Stimulated activated CD4-positive, alpha-beta T cell treated with anti-CD3 and anti-CD28 coated beads, TNF-alpha, amount 100 ng/mL, for 24 hours (primary cell): ENCODE results near the gene ENO2.

Experiments used
- DNase-seq, 3 experiments: peaks; one replicate each; pipeline ENCODE4 v3.0.0-alpha.2; 2020; ENCODE audit warnings: low read depth in 3 of 3

The ENO2 gene

GRCh38 chr12:6932766-6933165, 18.4 kb downstream of the ENO2 start:
- no peak for DNase-seq

GRCh38 chr12:6934110-6934509, 19.7 kb downstream of the ENO2 start:
- DNase-seq = no peak

GRCh38 chr12:6935371-6936193, 21.2 kb downstream of the ENO2 start:
- DNase-seq = no peak

GRCh38 chr12:6936194-6936635, 21.8 kb downstream of the ENO2 start:
- no peak for DNase-seq

GRCh38 chr12:6936636-6937480, 22.5 kb downstream of the ENO2 start:
- peak in 1 of 3 experiments; percentile 66 for DNase-seq

GRCh38 chr12:6937481-6938352, 23.3 kb downstream of the ENO2 start:
- DNase-seq = peak; percentile 88 to 91 (median 91)

GRCh38 chr12:6938353-6939190, 24.2 kb downstream of the ENO2 start:
- no peak for DNase-seq

GRCh38 chr12:6939191-6939540, 24.8 kb downstream of the ENO2 start:
- DNase-seq = no peak

- no peak for DNase-seq
Measured at GRCh38 chr12:6941267-6941666, 26.9 kb downstream of the ENO2 start.

- no peak for DNase-seq
Measured at GRCh38 chr12:6941782-6942181, 27.4 kb downstream of the ENO2 start.

GRCh38 chr12:6942331-6942665, 27.9 kb downstream of the ENO2 start:
- no peak for DNase-seq

- DNase-seq = peak in 2 of 3 experiments; percentile 66 to 71
Measured at GRCh38 chr12:6943389-6943721, 29.0 kb downstream of the ENO2 start.

- peak; percentile 68 to 79 (median 75) for DNase-seq
Measured at GRCh38 chr12:6943722-6944380, 29.5 kb downstream of the ENO2 start, which contains the start of the genes C12orf57 and RNU7-1. Gene C12orf57 (plus strand): TSS chr12:6944022. CDS start chr12:6944122, 100 bp downstream. Gene RNU7-1 (plus strand): TSS chr12:6943816.

GRCh38 chr12:6944381-6945186, 30.2 kb downstream of the ENO2 start:
- peak; percentile 80 to 90 (median 80) for DNase-seq

GRCh38 chr12:6945613-6946012, 31.2 kb downstream of the ENO2 start:
- DNase-seq = no peak

- peak in 1 of 3 experiments; percentile 76 for DNase-seq
Measured at GRCh38 chr12:6946033-6946919, 31.9 kb downstream of the ENO2 start.

- no peak for DNase-seq
Measured at GRCh38 chr12:6946920-6947374, 32.6 kb downstream of the ENO2 start.

- no peak for DNase-seq
Measured at GRCh38 chr12:6947615-6948014, 33.2 kb downstream of the ENO2 start.
